A549 (cell line): ENCODE data around the gene PCCB.

Experiments used
- CHD2 ChIP-seq: fragments of 150-350 bp; IDR thresholded peaks from 2 replicates; pipeline ENCODE4 v1.6.1; 2014; ENCODE audit warnings: low read length; ENCODE audit not compliant: partially characterized antibody
- CTCF ChIP-seq: fragments of >200 bp; sonication (Bioruptor Twin); formaldehyde crosslinking; IDR thresholded peaks from 3 replicates; pipeline ENCODE4 v1.5.1; 2016
- EP300 ChIP-seq, 2 experiments: fragments of >200 bp; sonication (Bioruptor Twin); formaldehyde crosslinking; IDR thresholded peaks; 2 replicates in 1 of 2; 3 replicates in 1 of 2; pipeline ENCODE4 v1.6.1; 2016 to 2017
- ESRRA ChIP-seq: fragments of 150-350 bp; IDR thresholded peaks from 2 replicates; pipeline ENCODE4 v1.6.1; 2014; ENCODE audit warnings: mild to moderate bottlenecking, low read length, borderline replicate concordance
- FOSL2 ChIP-seq, 2 experiments: fragments of 450-650 bp in 1 of 2; fragments of >200 bp in 1 of 2; sonication (Bioruptor Twin) in 1 of 2; formaldehyde crosslinking; IDR thresholded peaks; 2 replicates each; pipeline versions ENCODE4 v1.5.0 to v1.6.1; 2016 to 2020; ENCODE audit warnings: mild to moderate bottlenecking in 1 of 2, moderate library complexity in 1 of 2
- KDM5A ChIP-seq: fragments of 200-600 bp; sonication (generic); IDR thresholded peaks from 2 replicates; pipeline ENCODE4 v1.6.1; 2016; ENCODE audit warnings: antibody characterized with exemption, mild to moderate bottlenecking
- POLR2A ChIP-seq: IDR thresholded peaks from 2 replicates; pipeline ENCODE4 v1.6.1; 2012; ENCODE audit warnings: mild to moderate bottlenecking, low read length
- RAD21 ChIP-seq, 2 experiments: fragments of >200 bp in 1 of 2; sonication (Bioruptor Twin) in 1 of 2; formaldehyde crosslinking in 1 of 2; IDR thresholded peaks in 1 of 2; conservative IDR thresholded peaks in 1 of 2; 2 replicates in 1 of 2; 3 replicates in 1 of 2; pipeline ENCODE4 v1.6.1; 2012 to 2018; ENCODE audit warnings: inconsistent platforms in 1 of 2

GRCh38 chr3:136249091-136249490 lies 1.0 kb upstream of the PCCB start:
- no peak for TF ChIP-seq CTCF
- TF ChIP-seq POLR2A, result no peak
- TF ChIP-seq KDM5A, result no peak
- no peak for TF ChIP-seq FOSL2 (IDR thresholded peaks at IDR 0.05)
- no peak for TF ChIP-seq FOSL2 (CRISPR knock-in tag; IDR thresholded peaks at IDR 0.05)
- no peak for TF ChIP-seq CHD2
- no peak for TF ChIP-seq RAD21 (conservative IDR thresholded peaks at IDR 0.05 in 1 of 2, IDR thresholded peaks at IDR 0.05 in 1 of 2)
- TF ChIP-seq ESRRA, result no peak
- TF ChIP-seq EP300 (IDR thresholded peaks at IDR 0.05), result no peak
